A673 (cell line): ENCODE data around the gene ZNF860. TPM values are rescaled to one million over a fixed set of nuclear protein-coding genes. Genes with fewer than 3 reads are reported as not detected.

Source experiments
- BruUV-seq: library from RNA; stranded (reverse); fragments of 400-500 nt; replicated peaks from 2 replicates; lab custom pipeline; 2021; lab: Mats Ljungman, UMichigan
- CTCF ChIA-PET: fragments of 300-600 bp; sonication (Branson Sonifier 250); formaldehyde crosslinking; loops from one replicate; lab custom pipeline; 2022; ENCODE audit warnings: antibody characterized with exemption; lab: Charles Lee
- POLR2A ChIA-PET: fragments of 300-600 bp; sonication (Branson Sonifier 250); formaldehyde crosslinking; loops from one replicate; lab custom pipeline; 2022; ENCODE audit warnings: antibody characterized with exemption; ENCODE audit not compliant: low non-redundant PET; lab: Charles Lee
- DNase-seq: peaks from one replicate; pipeline ENCODE4 v3.0.0-alpha.2; 2015; ENCODE audit warnings: low spot score
- H3K27ac ChIP-seq: fragments of 200-600 bp; sonication (generic); 2 replicates; pipeline ENCODE4 v1.5.1; 2016; ENCODE audit warnings: mixed run types, low read depth, mild to moderate bottlenecking, mixed read lengths, antibody characterized with exemption, low read length; ENCODE audit not compliant: poor library complexity, severe bottlenecking
- H3K27me3 ChIP-seq: fragments of 200-600 bp; sonication (generic); replicated peaks from 2 replicates; pipeline ENCODE4 v1.6.1; 2017; ENCODE audit warnings: mixed run types, low read depth, mild to moderate bottlenecking, mixed read lengths, antibody characterized with exemption, low read length; ENCODE audit not compliant: insufficient read depth, poor library complexity
- H3K36me3 ChIP-seq: fragments of 200-600 bp; sonication (generic); 2 replicates; pipeline ENCODE4 v1.6.1; 2016; ENCODE audit warnings: mixed run types, mild to moderate bottlenecking, mixed read lengths, antibody characterized with exemption, low read length; ENCODE audit not compliant: insufficient read depth, poor library complexity, severe bottlenecking
- H3K4me1 ChIP-seq: fragments of 200-600 bp; sonication (generic); 2 replicates; pipeline ENCODE4 v1.6.1; 2017; ENCODE audit warnings: mixed run types, mild to moderate bottlenecking, mixed read lengths, antibody characterized with exemption, low read length; ENCODE audit not compliant: insufficient read depth, poor library complexity, severe bottlenecking
- H3K4me3 ChIP-seq: fragments of 200-600 bp; sonication (generic); 2 replicates; pipeline ENCODE4 v1.5.1; 2016; ENCODE audit warnings: low read depth, mixed run types, mild to moderate bottlenecking, mixed read lengths, low read length; ENCODE audit not compliant: poor library complexity, severe bottlenecking
- H3K9me3 ChIP-seq: fragments of 200-600 bp; sonication (generic); 2 replicates; pipeline ENCODE4 v1.6.1; 2016; ENCODE audit warnings: mixed run types, low read depth, mild to moderate bottlenecking, mixed read lengths, antibody characterized with exemption, low read length; ENCODE audit not compliant: poor library complexity, severe bottlenecking
- CTCF ChIP-seq: fragments of 300-800, 200-600 bp; sonication (generic); conservative IDR thresholded peaks from 2 replicates; pipeline ENCODE4 v1.5.1; 2017; ENCODE audit warnings: low read depth, mild to moderate bottlenecking, antibody characterized with exemption, low read length, moderate library complexity, mixed read lengths
- EZH2 ChIP-seq: fragments of 200-600 bp; sonication (generic); IDR thresholded peaks from 2 replicates; pipeline ENCODE4 v1.6.1; 2017; ENCODE audit warnings: borderline replicate concordance, low read depth, mild to moderate bottlenecking, mixed read lengths, antibody characterized with exemption, low read length; ENCODE audit not compliant: poor library complexity, severe bottlenecking
- intact Hi-C: fragments of 100-400 bp; cut with micrococcal nuclease; formaldehyde crosslinking; loops from one replicate; pipeline ENCODE4 v1.10.0; 2022; ENCODE audit not compliant: unreplicated experiment
- total RNA-seq: library from RNA; stranded (reverse); gene quantifications from 2 replicates; pipeline ENCODE4 v1.2.3, GENCODE V29; 2021

ZNF860 gene
- total RNA-seq, 1 experiment from 2014 or later = not detected

- no peak for DNase-seq
- no peaks in the 10 kb centered on the region for H3K4me1 ChIP-seq
- H3K27ac ChIP-seq = no peak overlapping the region
- TF ChIP-seq CTCF (no peak), EZH2 (no peak)
- intact Hi-C loops = no loop called here
- no peak overlapping the region for H3K4me3 ChIP-seq
- CTCF ChIA-PET = no interaction called here
- no peaks in the 10 kb centered on the region for H3K36me3 ChIP-seq
- H3K27me3 ChIP-seq = no peaks in the 10 kb centered on the region
- no TSS peak for BruUV-seq
- POLR2A ChIA-PET = no interaction called here
- peaks cover 4% of the 10 kb centered on the region for H3K9me3 ChIP-seq
These were observed 14.6 kb downstream of the ZNF860 start for GRCh38 chr3:31996195-31996594.

GRCh38 chr3:31997500-31997899 lies 15.9 kb downstream of the ZNF860 start:
- POLR2A ChIA-PET = no interaction called here
- DNase-seq = no peak
- TF ChIP-seq EZH2 (no peak), CTCF (no peak)
- CTCF ChIA-PET = no interaction called here
- Histone ChIP-seq H3K27me3 (no peaks in the 10 kb centered on the region), H3K36me3 (no peaks in the 10 kb centered on the region), H3K4me3 (no peak overlapping the region), H3K4me1 (no peaks in the 10 kb centered on the region), H3K27ac (no peak overlapping the region), H3K9me3 (peaks cover 4% of the 10 kb centered on the region)
- no TSS peak for BruUV-seq
- intact Hi-C loops = no loop called here

GRCh38 chr3:31999907-32000439 lies 18.4 kb downstream of the ZNF860 start:
- TF ChIP-seq EZH2 (no peak), CTCF (no peak)
- Histone ChIP-seq H3K27me3 (no peaks in the 10 kb centered on the region), H3K36me3 (no peaks in the 10 kb centered on the region), H3K27ac (no peak overlapping the region), H3K4me3 (no peak overlapping the region), H3K4me1 (no peaks in the 10 kb centered on the region), H3K9me3 (peaks cover 4% of the 10 kb centered on the region)
- CTCF ChIA-PET = no interaction called here
- BruUV-seq = no TSS peak
- intact Hi-C loops = no loop called here
- POLR2A ChIA-PET = no interaction called here
- no peak for DNase-seq
